CD8-positive, alpha-beta memory T cell (primary cell): ENCODE data around the gene CNTNAP5. TPM values are rescaled to one million over a fixed set of nuclear protein-coding genes. Genes with fewer than 3 reads are reported as not detected.

Experiments used
- CTCF ChIA-PET: fragments of 350-600 bp; sonication (Branson Sonifier 250); formaldehyde crosslinking; loops from one replicate; lab custom pipeline; 2021; ENCODE audit warnings: antibody characterized with exemption; lab: Charles Lee
- POLR2A ChIA-PET: fragments of 350-600 bp; sonication (Branson Sonifier 250); formaldehyde crosslinking; loops from one replicate; lab custom pipeline; 2021; ENCODE audit warnings: antibody characterized with exemption; lab: Charles Lee
- DNase-seq, 5 donors: peaks; one replicate each; pipeline versions ENCODE4 v3.0.0 to v3.0.0-alpha.2; 2020 to 2022; ENCODE audit warnings: mixed read lengths in 1 of 5
- H3K27ac ChIP-seq: one replicate; pipeline ENCODE4 v1.7.0; 2013; ENCODE audit warnings: low read depth, mild to moderate bottlenecking, low read length, moderate library complexity
- H3K27me3 ChIP-seq: 2 replicates; pipeline ENCODE4 v1.7.0; 2013; ENCODE audit warnings: low read length, mild to moderate bottlenecking; ENCODE audit not compliant: insufficient read depth, poor library complexity, severe bottlenecking
- H3K36me3 ChIP-seq: 2 replicates; pipeline ENCODE4 v1.7.0; 2013; ENCODE audit warnings: mild to moderate bottlenecking, low read length, moderate library complexity; ENCODE audit not compliant: insufficient read depth
- H3K4me1 ChIP-seq: 2 replicates; pipeline ENCODE4 v1.7.0; 2013; ENCODE audit warnings: mild to moderate bottlenecking, low read length, moderate library complexity; ENCODE audit not compliant: insufficient read depth
- H3K4me3 ChIP-seq: 2 replicates; pipeline ENCODE4 v1.7.0; 2013; ENCODE audit warnings: mild to moderate bottlenecking, low read length
- H3K9me3 ChIP-seq: 2 replicates; pipeline ENCODE4 v1.7.0; 2013; ENCODE audit warnings: mild to moderate bottlenecking, low read length
- H3K27ac Mint-ChIP-seq, 8 donors: one replicate each; pipeline ENCODE4 v1.8.0; 2020 to 2021; ENCODE audit warnings: mixed read lengths in 8 of 8, mild to moderate bottlenecking in 6 of 8, inconsistent platforms in 3 of 8, moderate library complexity in 3 of 8
- H3K27me3 Mint-ChIP-seq, 2 donors: one replicate each; pipeline ENCODE4 v1.8.0; 2020 to 2021; ENCODE audit warnings: mixed read lengths in 2 of 2, mild to moderate bottlenecking in 1 of 2, moderate library complexity in 1 of 2
- H3K36me3 Mint-ChIP-seq, 3 donors: one replicate each; pipeline ENCODE4 v1.8.0; 2020 to 2021; ENCODE audit warnings: mixed read lengths in 3 of 3, inconsistent platforms in 1 of 3, mild to moderate bottlenecking in 1 of 3
- H3K4me1 Mint-ChIP-seq, 3 donors: one replicate each; pipeline ENCODE4 v1.8.0; 2020 to 2021; ENCODE audit warnings: mixed read lengths in 3 of 3, inconsistent platforms in 1 of 3, mild to moderate bottlenecking in 1 of 3
- H3K4me3 Mint-ChIP-seq, 7 donors: one replicate each; pipeline ENCODE4 v1.8.0; 2020 to 2021; ENCODE audit warnings: mixed read lengths in 7 of 7, mild to moderate bottlenecking in 6 of 7, moderate library complexity in 4 of 7, inconsistent platforms in 2 of 7
- H3K9me3 Mint-ChIP-seq, 5 donors: one replicate each; pipeline ENCODE4 v1.8.0; 2020 to 2022; ENCODE audit warnings: mixed read lengths in 5 of 5, mild to moderate bottlenecking in 3 of 5, moderate library complexity in 2 of 5, inconsistent platforms in 1 of 5
- polyA plus RNA-seq: library from polyadenylated mRNA; unstranded; fragments of 300-500 nt; fragmentation: Illumina TruSeq; gene quantifications from one replicate; pipeline ENCODE4 v1.2.3, GENCODE V29; 2021
- total RNA-seq, 2 experiments: library from RNA; stranded (reverse); gene quantifications; one replicate each; pipeline ENCODE4 v1.2.3, GENCODE V29; 2021

Gene CNTNAP5
- total and polyA plus RNA-seq, 3 experiments from 2014 or later = not detected

GRCh38 chr2:124689348-124689747 is 664.3 kb downstream of the CNTNAP5 start:
- Mint-ChIP-seq H3K4me1 (no peaks in the 10 kb centered on the region), H3K9me3 (peaks cover 13 to 41% (median 20%) of the 10 kb centered on the region in 5 donors), H3K36me3 (no peaks in the 10 kb centered on the region), H3K4me3 (no peak overlapping the region), H3K27ac (no peak overlapping the region), H3K27me3 (no peaks in the 10 kb centered on the region)
- no peaks in the 10 kb centered on the region for H3K36me3 ChIP-seq
- no peaks in the 10 kb centered on the region for H3K27me3 ChIP-seq
- no peak overlapping the region for H3K4me3 ChIP-seq
- H3K27ac ChIP-seq = no peak overlapping the region
- H3K9me3 ChIP-seq = no peaks in the 10 kb centered on the region
- CTCF ChIA-PET = no interaction called here
- POLR2A ChIA-PET = no interaction called here
- DNase-seq = no peak
- H3K4me1 ChIP-seq = no peaks in the 10 kb centered on the region

GRCh38 chr2:124692216-124692615 is 667.1 kb downstream of the CNTNAP5 start:
- Mint-ChIP-seq H3K4me1 (no peaks in the 10 kb centered on the region), H3K27ac (no peak overlapping the region), H3K9me3 (peaks cover 13 to 41% (median 24%) of the 10 kb centered on the region in 5 donors), H3K27me3 (peaks cover 0 to 1% of the 10 kb centered on the region in 2 donors), H3K36me3 (no peaks in the 10 kb centered on the region), H3K4me3 (no peak overlapping the region)
- Histone ChIP-seq H3K27ac (no peak overlapping the region), H3K36me3 (no peaks in the 10 kb centered on the region), H3K4me1 (no peaks in the 10 kb centered on the region), H3K4me3 (no peak overlapping the region), H3K9me3 (no peaks in the 10 kb centered on the region), H3K27me3 (no peaks in the 10 kb centered on the region)
- DNase-seq = no peak
- ChIA-PET POLR2A (no interaction called here), CTCF (no interaction called here)

GRCh38 chr2:124692707-124693106 is 667.6 kb downstream of the CNTNAP5 start:
- H3K4me3 Mint-ChIP-seq = no peak overlapping the region
- Histone ChIP-seq H3K4me1 (no peaks in the 10 kb centered on the region), H3K9me3 (no peaks in the 10 kb centered on the region), H3K36me3 (no peaks in the 10 kb centered on the region), H3K27me3 (no peaks in the 10 kb centered on the region), H3K27ac (no peak overlapping the region), H3K4me3 (no peak overlapping the region)
- H3K27me3 Mint-ChIP-seq = peaks cover 0 to 1% of the 10 kb centered on the region in 2 donors
- H3K4me1 Mint-ChIP-seq = no peaks in the 10 kb centered on the region
- peaks cover 13 to 37% (median 25%) of the 10 kb centered on the region in 5 donors for H3K9me3 Mint-ChIP-seq
- CTCF ChIA-PET = no interaction called here
- no peaks in the 10 kb centered on the region for H3K36me3 Mint-ChIP-seq
- POLR2A ChIA-PET = no interaction called here
- no peak overlapping the region for H3K27ac Mint-ChIP-seq
- DNase-seq = no peak

GRCh38 chr2:124693156-124693555 is 668.1 kb downstream of the CNTNAP5 start:
- Mint-ChIP-seq H3K27me3 (peaks cover 0 to 1% of the 10 kb centered on the region in 2 donors), H3K4me1 (no peaks in the 10 kb centered on the region), H3K4me3 (no peak overlapping the region), H3K9me3 (peaks cover 13 to 36% (median 24%) of the 10 kb centered on the region in 5 donors), H3K27ac (no peak overlapping the region), H3K36me3 (no peaks in the 10 kb centered on the region)
- H3K9me3 ChIP-seq = no peaks in the 10 kb centered on the region
- POLR2A ChIA-PET = no interaction called here
- no peaks in the 10 kb centered on the region for H3K27me3 ChIP-seq
- no peaks in the 10 kb centered on the region for H3K4me1 ChIP-seq
- no peak overlapping the region for H3K4me3 ChIP-seq
- no peaks in the 10 kb centered on the region for H3K36me3 ChIP-seq
- DNase-seq = no peak
- H3K27ac ChIP-seq = no peak overlapping the region
- CTCF ChIA-PET = no interaction called here

GRCh38 chr2:124698979-124699565 is 674.0 kb downstream of the CNTNAP5 start:
- CTCF ChIA-PET = no interaction called here

GRCh38 chr2:124702777-124703176 is 677.7 kb downstream of the CNTNAP5 start:
- H3K4me1 Mint-ChIP-seq = no peaks in the 10 kb centered on the region
- ChIA-PET POLR2A (no interaction called here), CTCF (no interaction called here)
- no peak for DNase-seq
- no peaks in the 10 kb centered on the region for H3K9me3 ChIP-seq
- peaks cover 2 to 12% (median 5%) of the 10 kb centered on the region in 5 donors for H3K9me3 Mint-ChIP-seq
- H3K4me3 Mint-ChIP-seq = no peak overlapping the region
- no peaks in the 10 kb centered on the region for H3K27me3 Mint-ChIP-seq
- no peak overlapping the region for H3K27ac ChIP-seq
- no peaks in the 10 kb centered on the region for H3K27me3 ChIP-seq
- H3K27ac Mint-ChIP-seq = no peak overlapping the region
- no peaks in the 10 kb centered on the region for H3K36me3 Mint-ChIP-seq
- H3K36me3 ChIP-seq = no peaks in the 10 kb centered on the region
- H3K4me1 ChIP-seq = no peaks in the 10 kb centered on the region
- no peak overlapping the region for H3K4me3 ChIP-seq

More at GRCh38 chr2:124698979-124699565, 674.0 kb downstream of the CNTNAP5 start:
- Histone ChIP-seq H3K36me3 (no peaks in the 10 kb centered on the region), H3K9me3 (no peaks in the 10 kb centered on the region), H3K4me3 (no peak overlapping the region), H3K27me3 (no peaks in the 10 kb centered on the region), H3K4me1 (no peaks in the 10 kb centered on the region), H3K27ac (no peak overlapping the region)
- H3K27ac Mint-ChIP-seq = no peak overlapping the region
- POLR2A ChIA-PET = no interaction called here
- H3K4me1 Mint-ChIP-seq = no peaks in the 10 kb centered on the region
- peaks cover 0 to 1% of the 10 kb centered on the region in 2 donors for H3K27me3 Mint-ChIP-seq
- peaks cover 3 to 24% (median 8%) of the 10 kb centered on the region in 5 donors for H3K9me3 Mint-ChIP-seq
- H3K4me3 Mint-ChIP-seq = no peak overlapping the region
- no peak for DNase-seq
- H3K36me3 Mint-ChIP-seq = no peaks in the 10 kb centered on the region

GRCh38 chr2:124704071-124704925 is 679.2 kb downstream of the CNTNAP5 start:
- POLR2A ChIA-PET = no interaction called here
- H3K27ac Mint-ChIP-seq = no peak overlapping the region
- no peak for DNase-seq

GRCh38 chr2:124708661-124709060 is 683.6 kb downstream of the CNTNAP5 start:
- peaks cover 0 to 13% (median 9%) of the 10 kb centered on the region in 5 donors for H3K9me3 Mint-ChIP-seq
- Histone ChIP-seq H3K36me3 (no peaks in the 10 kb centered on the region), H3K4me3 (no peak overlapping the region), H3K4me1 (no peaks in the 10 kb centered on the region), H3K9me3 (no peaks in the 10 kb centered on the region), H3K27me3 (no peaks in the 10 kb centered on the region), H3K27ac (no peak overlapping the region)
- H3K4me1 Mint-ChIP-seq = no peaks in the 10 kb centered on the region
- H3K27ac Mint-ChIP-seq = no peak overlapping the region
- H3K27me3 Mint-ChIP-seq = no peaks in the 10 kb centered on the region
- no peak for DNase-seq
- POLR2A ChIA-PET = no interaction called here
- no peaks in the 10 kb centered on the region for H3K36me3 Mint-ChIP-seq
- CTCF ChIA-PET = no interaction called here
- H3K4me3 Mint-ChIP-seq = no peak overlapping the region

More at GRCh38 chr2:124704071-124704925, 679.2 kb downstream of the CNTNAP5 start:
- no peaks in the 10 kb centered on the region for H3K27me3 Mint-ChIP-seq
- Histone ChIP-seq H3K4me3 (no peak overlapping the region), H3K27ac (no peak overlapping the region), H3K36me3 (no peaks in the 10 kb centered on the region), H3K4me1 (no peaks in the 10 kb centered on the region), H3K27me3 (no peaks in the 10 kb centered on the region), H3K9me3 (no peaks in the 10 kb centered on the region)
- no peaks in the 10 kb centered on the region for H3K4me1 Mint-ChIP-seq
- no peak overlapping the region for H3K4me3 Mint-ChIP-seq
- CTCF ChIA-PET = no interaction called here
- H3K9me3 Mint-ChIP-seq = peaks cover 3 to 19% (median 5%) of the 10 kb centered on the region in 5 donors
- no peaks in the 10 kb centered on the region for H3K36me3 Mint-ChIP-seq
